ENCODE measurements around the gene POLR2A.
"Not testable (repeated sequence)": the region's sequence is repeated elsewhere in the genome, so short reads cannot be mapped to it uniquely, and the experiment has no call there.

The POLR2A gene

DNA sequence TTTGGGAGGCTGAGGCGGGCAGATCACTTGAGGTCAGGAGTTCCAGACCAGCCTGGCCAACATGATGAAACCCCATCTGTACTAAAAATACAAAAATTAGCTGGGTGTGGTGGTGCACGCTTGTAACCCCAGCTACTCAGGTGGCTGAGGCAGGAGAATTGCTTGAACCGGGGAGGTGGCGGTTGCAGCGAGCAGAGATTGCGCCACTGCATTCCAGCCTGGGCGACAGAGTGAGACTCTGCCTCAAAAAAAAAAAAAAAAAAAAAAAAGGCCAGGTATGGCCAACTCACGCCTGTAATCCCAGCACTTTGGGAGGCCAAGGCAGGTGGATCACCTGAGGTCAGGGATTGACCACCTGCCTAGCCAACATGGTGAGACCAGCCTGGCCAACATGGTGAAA lies 9.4 kb upstream of the POLR2A start:
- H3K9me3 ChIP-seq (ENCODE audit: control insufficient read depth, low read length); H3K27me3 ChIP-seq (replicated peaks; ENCODE audit: control insufficient read depth, insufficient read depth, low read length); H3K9ac ChIP-seq (ENCODE audit: low read length); H3K4me3 ChIP-seq (ENCODE audit: low read length); DNase-seq (ENCODE audit: low read depth); H3K36me3 ChIP-seq (ENCODE audit: control insufficient read depth, insufficient read depth, low read length, severe bottlenecking): not testable (repeated sequence)
- peaks cover 44% of the 10 kb centered on the region for H3K4me1 ChIP-seq (ENCODE audit: control insufficient read depth, insufficient read depth, low read length)

DNA sequence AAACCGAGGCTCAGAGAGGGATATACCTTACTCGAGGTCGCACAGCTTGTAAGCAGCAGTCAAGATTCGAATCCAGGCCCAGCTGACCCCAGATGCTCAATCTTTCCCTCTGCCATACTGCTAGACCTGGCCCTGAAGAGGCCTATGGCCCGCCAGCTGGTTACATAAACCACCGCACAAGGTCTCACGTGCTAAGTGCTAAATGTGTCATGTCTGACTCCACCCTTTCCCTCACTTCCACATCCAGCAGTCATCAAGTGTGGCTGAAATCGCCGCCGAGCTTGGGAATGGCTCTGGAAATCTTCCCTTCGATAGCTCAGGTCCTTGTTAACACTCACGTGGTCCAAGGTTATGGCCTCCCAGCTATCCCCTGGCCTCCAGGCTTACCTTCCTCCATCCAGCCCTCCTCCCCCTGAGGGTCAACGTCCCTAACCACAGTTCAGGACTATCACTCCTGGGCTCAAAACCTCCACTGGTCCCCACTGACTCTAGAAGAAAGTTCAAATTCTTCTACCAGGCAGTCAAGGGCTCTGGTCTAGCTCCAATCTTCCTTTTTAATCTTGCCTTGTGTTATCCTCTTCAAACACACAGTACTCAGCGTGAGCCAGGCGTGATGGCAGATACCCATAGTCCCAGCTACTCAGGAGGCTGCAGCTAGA lies 8.3 kb upstream of the POLR2A start:
- no peak for DNase-seq (ENCODE audit: low read depth)
- H3K4me3 ChIP-seq (ENCODE audit: low read length), result peak overlapping the region; percentile 83
- peak overlapping the region; percentile 96 for H3K9ac ChIP-seq (ENCODE audit: low read length)
- no peaks in the 10 kb centered on the region for H3K27me3 ChIP-seq (replicated peaks; ENCODE audit: control insufficient read depth, insufficient read depth, low read length)
- peaks cover 45% of the 10 kb centered on the region for H3K4me1 ChIP-seq (ENCODE audit: control insufficient read depth, insufficient read depth, low read length)
- no peaks in the 10 kb centered on the region for H3K9me3 ChIP-seq (ENCODE audit: control insufficient read depth, low read length)
- peaks cover 3% of the 10 kb centered on the region for H3K36me3 ChIP-seq (ENCODE audit: control insufficient read depth, insufficient read depth, low read length, severe bottlenecking)

DNA sequence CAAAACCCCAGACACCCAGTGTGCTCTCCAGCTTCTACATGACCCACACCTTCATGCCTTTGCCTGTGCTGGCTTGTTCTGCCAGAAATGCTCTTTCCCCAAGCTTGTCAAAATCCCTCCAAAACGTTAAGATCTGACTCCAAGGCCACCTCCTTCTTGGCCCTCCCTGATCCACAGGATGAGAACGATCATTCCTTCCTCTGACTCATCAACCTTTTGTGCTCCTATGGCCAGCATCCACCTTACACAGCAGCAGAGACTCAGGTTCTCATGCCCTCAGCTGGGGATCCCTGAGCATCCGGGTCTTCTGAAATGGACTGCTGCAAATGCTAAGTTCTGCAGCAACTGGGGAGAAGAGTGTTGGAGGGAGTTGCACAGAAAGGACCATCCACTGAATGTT lies 7.7 kb upstream of the POLR2A start:
- no peaks in the 10 kb centered on the region for H3K9me3 ChIP-seq (ENCODE audit: control insufficient read depth, low read length)
- peaks cover 3% of the 10 kb centered on the region for H3K36me3 ChIP-seq (ENCODE audit: control insufficient read depth, insufficient read depth, low read length, severe bottlenecking)
- peak; percentile 44 for DNase-seq (ENCODE audit: low read depth)
- peaks cover 45% of the 10 kb centered on the region for H3K4me1 ChIP-seq (ENCODE audit: control insufficient read depth, insufficient read depth, low read length)
- peak overlapping the region; percentile 83 for H3K4me3 ChIP-seq (ENCODE audit: low read length)
- H3K27me3 ChIP-seq (replicated peaks; ENCODE audit: control insufficient read depth, insufficient read depth, low read length), result no peaks in the 10 kb centered on the region
- H3K9ac ChIP-seq (ENCODE audit: low read length), result peak overlapping the region; percentile 96

DNA sequence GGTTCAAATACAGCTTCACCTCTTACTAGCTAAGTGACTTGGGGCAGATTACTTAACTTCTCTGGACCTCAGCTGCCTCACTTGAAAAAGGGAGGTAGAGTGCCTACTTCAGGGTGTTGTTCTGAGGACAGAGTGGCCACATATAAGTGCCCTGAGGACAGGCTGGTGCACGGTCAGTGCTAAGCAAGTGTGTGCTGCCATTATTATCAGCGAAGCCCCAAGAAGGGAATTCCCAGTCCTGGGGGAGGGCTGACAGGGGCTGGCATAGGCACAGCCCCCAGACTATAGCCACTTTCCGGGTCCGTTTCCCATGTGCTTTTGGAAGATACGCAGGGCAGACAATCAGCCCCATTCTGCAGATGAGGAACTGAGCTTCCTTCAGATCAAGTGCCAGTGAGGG lies 7.2 kb upstream of the POLR2A start:
- Histone ChIP-seq H3K27me3 (replicated peaks; ENCODE audit: control insufficient read depth, insufficient read depth, low read length) (no peaks in the 10 kb centered on the region), H3K4me1 (ENCODE audit: control insufficient read depth, insufficient read depth, low read length) (peaks cover 45% of the 10 kb centered on the region), H3K4me3 (ENCODE audit: low read length) (peak overlapping the region; percentile 83), H3K36me3 (ENCODE audit: control insufficient read depth, insufficient read depth, low read length, severe bottlenecking) (peaks cover 3% of the 10 kb centered on the region), H3K9me3 (ENCODE audit: control insufficient read depth, low read length) (no peaks in the 10 kb centered on the region), H3K9ac (ENCODE audit: low read length) (peak overlapping the region; percentile 96)
- no peak for DNase-seq (ENCODE audit: low read depth)

DNA sequence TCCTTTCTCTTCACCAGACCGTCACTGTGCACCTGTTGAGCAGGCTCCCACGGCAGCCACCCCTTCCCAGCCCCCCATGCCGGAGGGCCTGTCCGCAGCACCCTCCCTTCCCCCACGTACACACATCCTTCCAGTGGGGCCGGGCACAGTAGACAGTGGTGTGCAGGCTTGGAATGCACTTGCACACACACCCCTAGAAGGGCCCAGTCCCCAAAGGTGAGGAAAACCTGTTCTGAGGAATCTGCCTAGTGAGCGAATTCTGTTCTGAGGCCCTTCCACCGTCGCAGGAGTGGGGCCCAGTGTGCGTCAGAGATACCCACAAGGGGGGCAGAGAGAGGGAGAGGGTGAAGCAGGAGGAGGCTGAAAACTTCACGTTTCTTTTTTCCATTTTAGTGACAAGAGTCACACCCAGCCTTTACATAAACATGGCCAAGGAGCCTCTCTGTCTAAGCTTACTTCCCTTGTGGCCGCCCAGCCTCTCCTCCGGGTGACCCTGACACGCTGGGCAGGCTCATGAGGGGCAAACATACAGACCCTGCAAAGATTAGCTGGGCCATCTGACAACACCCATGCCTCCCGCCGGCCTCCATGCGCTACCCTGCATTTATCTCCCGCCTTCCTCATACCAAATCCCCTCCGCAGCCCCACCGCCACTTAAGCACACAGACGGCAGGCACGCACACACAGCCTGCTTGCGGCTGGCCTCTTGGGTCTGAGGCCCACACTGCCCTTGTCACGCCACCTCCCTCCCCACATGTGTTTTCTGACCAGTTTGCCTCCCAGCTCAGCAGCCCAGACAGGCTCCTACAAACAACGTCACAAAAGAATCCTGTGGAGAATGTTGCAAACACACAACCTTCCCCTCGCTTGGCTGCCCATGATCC lies 6.5 kb upstream of the POLR2A start:
- Histone ChIP-seq H3K4me1 (ENCODE audit: control insufficient read depth, insufficient read depth, low read length) (peaks cover 46% of the 10 kb centered on the region), H3K4me3 (ENCODE audit: low read length) (peak overlapping the region; percentile 83), H3K36me3 (ENCODE audit: control insufficient read depth, insufficient read depth, low read length, severe bottlenecking) (peaks cover 3% of the 10 kb centered on the region), H3K9ac (ENCODE audit: low read length) (peak overlapping the region; percentile 96), H3K9me3 (ENCODE audit: control insufficient read depth, low read length) (no peaks in the 10 kb centered on the region), H3K27me3 (replicated peaks; ENCODE audit: control insufficient read depth, insufficient read depth, low read length) (no peaks in the 10 kb centered on the region)
- DNase-seq (ENCODE audit: low read depth), result peak; percentile 95

DNA sequence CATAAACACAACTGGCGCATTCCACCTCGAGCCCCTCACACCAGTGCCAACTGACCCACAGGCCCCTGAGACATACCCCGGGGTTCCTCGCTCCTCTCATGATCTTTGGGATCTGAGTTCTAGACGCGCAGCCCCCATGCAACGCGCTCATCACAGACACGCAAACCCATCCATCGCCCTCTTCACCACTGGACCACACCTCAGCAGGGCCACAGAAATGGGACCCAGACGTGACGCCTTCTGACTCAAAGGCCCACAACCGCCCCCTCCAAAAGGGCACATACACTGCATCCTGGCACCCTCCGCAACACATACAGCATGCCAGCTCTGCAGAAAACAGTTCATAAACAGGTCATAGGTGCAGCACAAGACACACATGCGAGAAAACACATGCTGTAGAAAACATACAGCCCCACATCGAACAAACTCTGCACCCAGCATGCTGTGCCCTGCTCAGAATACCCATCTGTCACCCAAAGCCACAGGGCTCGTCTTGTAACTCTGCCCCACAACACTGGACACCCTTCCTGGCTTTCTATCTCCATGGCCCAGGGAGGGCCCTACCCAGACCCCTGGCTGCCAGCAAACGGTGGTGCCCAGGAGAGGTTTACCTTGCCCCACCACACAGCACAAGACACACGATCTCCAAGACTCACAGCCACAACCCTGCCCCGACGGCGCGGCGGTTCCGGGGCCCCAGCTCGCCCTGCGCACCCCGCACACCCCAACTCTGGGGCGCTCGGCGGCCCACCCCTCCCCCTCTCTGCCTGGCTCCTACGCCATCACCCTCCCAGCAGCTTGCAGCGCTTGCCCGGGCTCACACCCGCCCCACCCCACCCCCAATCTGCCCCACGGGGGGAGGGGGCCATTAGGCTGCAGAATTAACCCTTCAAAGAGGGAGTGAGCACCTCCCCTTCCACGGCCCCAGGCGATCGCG lies 5.6 kb upstream of the POLR2A start:
- H3K27me3 ChIP-seq (replicated peaks; ENCODE audit: control insufficient read depth, insufficient read depth, low read length), result no peaks in the 10 kb centered on the region
- H3K36me3 ChIP-seq (ENCODE audit: control insufficient read depth, insufficient read depth, low read length, severe bottlenecking), result peaks cover 3% of the 10 kb centered on the region
- peak; percentile 68 for DNase-seq (ENCODE audit: low read depth)
- H3K4me1 ChIP-seq (ENCODE audit: control insufficient read depth, insufficient read depth, low read length), result peaks cover 54% of the 10 kb centered on the region
- no peaks in the 10 kb centered on the region for H3K9me3 ChIP-seq (ENCODE audit: control insufficient read depth, low read length)
- peak overlapping the region; percentile 96 for H3K9ac ChIP-seq (ENCODE audit: low read length)
- H3K4me3 ChIP-seq (ENCODE audit: low read length), result peak overlapping the region; percentile 83

DNA sequence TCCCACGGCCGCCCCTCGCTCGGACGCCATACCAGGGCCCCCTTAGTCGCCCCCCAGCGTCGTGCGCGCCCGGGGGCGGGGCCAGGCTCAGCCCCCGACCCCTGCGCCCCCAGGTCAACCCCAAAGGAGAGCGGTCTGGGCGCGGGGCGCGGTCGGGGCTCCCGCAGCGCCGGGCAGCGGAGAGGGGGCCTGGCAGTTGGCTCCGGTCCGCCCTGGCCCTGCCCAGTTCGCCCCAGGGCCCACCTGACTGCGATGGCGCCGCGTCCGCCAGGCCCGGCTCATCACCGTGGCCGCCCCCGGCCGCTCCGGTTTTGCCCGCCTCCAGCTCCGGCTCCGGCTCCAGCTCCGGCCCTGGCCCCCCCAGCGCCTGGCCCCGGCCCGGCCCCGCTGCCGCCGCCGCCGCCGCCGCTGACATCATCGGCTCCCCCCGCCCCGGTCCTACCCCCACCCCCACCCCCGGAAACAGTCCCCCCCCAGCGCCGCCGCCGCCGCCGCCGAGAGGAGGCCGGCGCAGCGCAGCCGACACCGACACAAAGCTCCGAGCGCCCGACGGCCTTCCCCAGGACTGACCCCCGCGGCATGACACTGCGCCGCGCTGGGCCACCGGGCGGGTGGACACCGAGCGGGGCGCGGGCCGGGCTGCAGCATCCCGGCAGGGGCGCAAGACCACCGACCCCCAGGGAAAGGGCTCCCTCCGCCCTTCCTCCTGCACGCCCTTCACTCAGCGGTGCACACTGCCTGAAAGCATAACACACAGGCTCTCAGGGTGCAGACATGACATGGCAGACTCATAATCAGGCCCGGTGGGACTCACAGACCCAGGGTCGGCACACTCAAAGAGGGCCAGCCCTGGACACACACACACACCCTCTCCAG lies 4.7 kb upstream of the POLR2A start, which contains the start of gene ZBTB4:
Gene ZBTB4 (minus strand): TSS at position 419 of the 876 bp plus-strand sequence. CDS start 12,830 bp downstream, outside the sequence.
- no peaks in the 10 kb centered on the region for H3K9me3 ChIP-seq (ENCODE audit: control insufficient read depth, low read length)
- DNase-seq (ENCODE audit: low read depth), result peak; percentile 79
- H3K9ac ChIP-seq (ENCODE audit: low read length), result peak within 1 kb of the TSS; percentile 98
- H3K27me3 ChIP-seq (replicated peaks; ENCODE audit: control insufficient read depth, insufficient read depth, low read length), result no peaks in the 10 kb centered on the region
- H3K4me3 ChIP-seq (ENCODE audit: low read length), result peak within 1 kb of the TSS; percentile 88
- H3K36me3 ChIP-seq (ENCODE audit: control insufficient read depth, insufficient read depth, low read length, severe bottlenecking), result no peaks in the 10 kb centered on the region
- H3K4me1 ChIP-seq (ENCODE audit: control insufficient read depth, insufficient read depth, low read length), result peaks cover 50% of the 10 kb centered on the region

DNA sequence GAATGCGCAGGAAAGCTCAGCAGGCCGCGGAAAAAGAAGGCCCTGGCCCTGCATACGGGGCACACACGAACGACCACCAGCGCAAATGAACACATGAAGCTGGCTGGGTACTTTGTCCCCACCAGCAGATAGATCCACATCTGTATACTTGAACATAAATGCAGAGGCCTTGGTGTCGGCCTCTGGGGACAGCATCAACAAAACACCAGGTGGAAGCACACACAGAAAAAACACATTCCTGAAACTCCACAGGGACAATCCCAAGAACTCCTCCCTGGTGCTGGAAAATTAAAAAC lies 4.1 kb upstream of the POLR2A start:
- Histone ChIP-seq H3K36me3 (ENCODE audit: control insufficient read depth, insufficient read depth, low read length, severe bottlenecking) (no peaks in the 10 kb centered on the region), H3K9me3 (ENCODE audit: control insufficient read depth, low read length) (no peaks in the 10 kb centered on the region), H3K4me3 (ENCODE audit: low read length) (peak overlapping the region; percentile 88), H3K4me1 (ENCODE audit: control insufficient read depth, insufficient read depth, low read length) (peaks cover 47% of the 10 kb centered on the region), H3K27me3 (replicated peaks; ENCODE audit: control insufficient read depth, insufficient read depth, low read length) (no peaks in the 10 kb centered on the region), H3K9ac (ENCODE audit: low read length) (peak overlapping the region; percentile 98)
- no peak for DNase-seq (ENCODE audit: low read depth)

DNA sequence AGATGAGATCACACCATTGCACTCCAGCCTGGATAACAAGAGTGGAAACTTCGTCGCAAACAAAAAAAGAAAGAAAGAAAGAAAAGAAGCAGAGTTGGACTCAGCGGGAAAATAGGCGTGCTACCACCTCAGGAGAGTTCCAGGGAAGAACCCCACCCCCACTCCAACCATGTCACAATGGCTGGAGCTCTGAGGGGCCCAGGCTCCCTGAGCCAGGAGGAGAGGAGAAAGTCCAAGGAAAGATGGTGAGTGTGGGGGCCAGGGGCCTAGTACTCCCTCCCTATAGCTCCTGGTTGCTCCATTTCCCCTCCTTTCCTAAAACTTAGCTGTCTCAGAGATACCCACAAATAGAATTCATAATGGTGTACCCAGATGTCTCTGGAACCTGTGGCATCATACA lies 2.9 kb upstream of the POLR2A start, which contains the start of gene SLC35G6:
Gene SLC35G6 (plus strand): TSS at position 172 of the 400 bp plus-strand sequence. CDS start 71 bp downstream, at position 243.
- H3K4me3 ChIP-seq (ENCODE audit: low read length), result peak within 1 kb of the TSS; percentile 88
- peaks cover 39% of the 10 kb centered on the region for H3K4me1 ChIP-seq (ENCODE audit: control insufficient read depth, insufficient read depth, low read length)
- not testable (repeated sequence) for DNase-seq (ENCODE audit: low read depth); H3K9me3 ChIP-seq (ENCODE audit: control insufficient read depth, low read length); H3K36me3 ChIP-seq (ENCODE audit: control insufficient read depth, insufficient read depth, low read length, severe bottlenecking); H3K27me3 ChIP-seq (replicated peaks; ENCODE audit: control insufficient read depth, insufficient read depth, low read length)
- peak within 1 kb of the TSS; percentile 98 for H3K9ac ChIP-seq (ENCODE audit: low read length)
